LoVo (cell line): ENCODE data around the gene MEGF10.
A peak's percentile ranks its signal among the peaks of the same experiment; 100 is the strongest.

Experiments
- DNase-seq: peaks from one replicate; pipeline ENCODE4 v3.0.0-alpha.2; 2016; ENCODE audit warnings: low spot score

MEGF10 gene

DNA sequence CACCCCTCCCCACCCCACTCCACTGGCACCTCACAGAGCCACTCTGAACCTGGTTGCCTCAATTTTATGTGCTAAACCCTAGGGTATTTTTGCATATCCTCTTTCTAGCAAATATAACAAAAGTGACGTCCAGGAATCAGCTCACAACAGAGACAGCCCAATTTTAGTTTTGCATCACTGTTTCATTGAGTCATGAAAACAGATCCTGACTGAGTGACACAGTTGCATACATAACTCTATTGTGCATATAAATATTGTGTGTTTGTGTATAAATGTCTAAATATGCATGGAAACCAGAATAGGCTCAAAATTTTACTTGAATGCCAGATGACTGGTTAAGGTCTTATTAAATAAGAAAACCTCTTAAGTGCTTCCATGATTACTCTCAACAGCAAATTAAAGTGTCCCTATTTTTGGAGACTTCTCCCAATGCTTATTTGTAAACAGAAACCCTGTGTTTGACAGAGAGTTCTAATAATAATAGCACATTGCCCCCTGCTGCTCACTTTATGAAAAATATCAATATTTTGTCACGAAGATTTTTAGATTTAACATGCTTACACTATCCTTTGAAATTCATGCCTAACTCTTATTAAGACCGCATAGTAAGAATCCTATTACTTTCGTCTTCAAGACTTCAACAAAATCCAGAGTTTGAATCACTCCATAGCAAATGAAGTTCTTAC is 151.3 kb downstream of the MEGF10 start:
- no peak for DNase-seq

DNA sequence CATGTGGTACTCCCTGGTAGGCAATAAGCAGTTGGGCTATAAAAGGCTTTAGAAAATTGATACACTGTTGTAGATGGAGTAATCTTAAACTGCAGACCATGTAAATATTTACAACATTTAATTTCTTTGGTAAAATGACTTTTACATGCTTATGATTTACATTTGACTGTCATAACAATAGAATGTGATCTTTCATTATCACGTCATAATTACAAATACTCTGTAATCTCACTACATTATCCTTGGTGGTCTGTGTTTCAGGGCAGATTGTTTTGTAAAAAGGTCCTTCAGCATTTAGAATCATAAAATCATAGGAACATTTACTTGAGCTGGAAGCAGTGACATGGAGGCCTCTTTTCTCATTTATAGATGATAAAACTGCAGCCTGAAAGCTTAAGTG is 153.6 kb downstream of the MEGF10 start:
- DNase-seq = no peak

DNA sequence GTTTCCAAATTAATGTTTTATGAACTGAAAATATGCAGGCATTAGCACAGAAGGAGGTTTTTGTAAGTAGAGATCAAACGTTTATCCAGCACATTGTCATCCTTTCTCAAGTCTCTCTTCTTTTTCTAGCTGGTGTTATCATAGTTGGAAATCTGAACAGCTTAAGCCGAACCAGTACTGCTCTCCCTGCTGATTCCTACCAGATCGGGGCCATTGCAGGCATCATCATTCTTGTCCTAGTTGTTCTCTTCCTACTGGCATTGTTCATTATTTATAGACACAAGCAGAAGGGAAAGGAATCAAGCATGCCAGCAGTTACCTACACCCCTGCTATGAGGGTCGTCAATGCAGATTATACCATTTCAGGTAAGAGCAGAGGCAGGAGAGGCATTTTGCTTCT is 154.7 kb downstream of the MEGF10 start:
- no peak for DNase-seq

GRCh38 chr5:127446626-127447025 is 156.0 kb downstream of the MEGF10 start:
- no peak for DNase-seq

DNA sequence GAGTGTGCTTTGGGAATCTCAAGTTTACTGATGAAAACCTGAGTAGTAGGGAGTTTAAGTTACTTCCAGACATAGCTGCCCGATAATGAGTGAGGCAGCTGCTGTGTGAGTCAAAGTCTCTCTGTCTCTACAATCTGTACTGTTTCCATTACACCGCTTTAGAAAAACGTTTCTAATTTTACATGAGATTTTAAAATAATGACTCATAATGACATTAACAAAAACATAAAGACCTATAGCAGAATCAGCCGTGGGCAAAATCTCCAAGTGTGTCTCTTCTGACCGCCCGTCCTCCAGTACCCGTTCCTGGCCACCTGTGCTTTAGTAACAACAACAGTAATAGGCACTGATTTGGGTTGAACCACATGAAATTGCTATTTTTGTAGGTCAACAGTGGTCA is 157.2 kb downstream of the MEGF10 start:
- no peak for DNase-seq

DNA sequence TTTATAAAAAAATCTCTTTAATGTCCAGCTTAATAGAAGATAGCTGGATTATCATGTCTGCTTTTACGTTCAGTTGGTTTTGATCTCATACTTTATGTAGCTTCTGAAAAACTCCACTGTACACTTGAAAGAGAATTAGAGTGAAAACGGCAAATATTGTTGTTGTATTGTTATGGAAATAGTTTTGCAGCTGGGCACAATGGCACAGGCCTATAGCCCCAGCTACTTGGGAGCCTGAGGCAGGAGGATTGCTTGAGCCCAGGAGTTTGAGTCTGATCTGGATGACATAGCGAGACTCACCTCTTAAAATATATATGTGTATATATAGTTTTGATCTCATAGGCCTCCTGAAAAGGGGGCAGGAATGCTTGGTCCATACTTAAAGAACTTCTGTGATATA is 159.4 kb downstream of the MEGF10 start:
- no peak for DNase-seq

DNA sequence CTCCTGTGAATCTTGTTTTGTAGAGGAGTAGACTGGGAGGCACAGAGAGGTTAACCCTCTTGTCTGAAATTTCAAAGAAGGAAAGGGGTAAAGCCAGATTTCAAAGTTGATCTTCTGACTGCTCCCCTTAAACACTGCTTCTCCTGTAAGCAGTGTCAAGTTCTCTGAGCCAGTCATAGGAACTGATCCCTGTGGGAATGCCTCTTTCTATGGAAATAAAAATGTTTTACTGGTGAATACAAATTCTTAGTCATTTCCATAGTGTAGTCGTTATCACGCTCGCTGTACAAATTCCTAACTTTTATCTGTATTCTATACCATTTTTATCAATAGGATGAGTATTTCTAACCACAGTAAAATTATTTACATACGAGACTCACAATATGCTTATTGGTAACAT is 160.5 kb downstream of the MEGF10 start:
- no peak for DNase-seq

DNA sequence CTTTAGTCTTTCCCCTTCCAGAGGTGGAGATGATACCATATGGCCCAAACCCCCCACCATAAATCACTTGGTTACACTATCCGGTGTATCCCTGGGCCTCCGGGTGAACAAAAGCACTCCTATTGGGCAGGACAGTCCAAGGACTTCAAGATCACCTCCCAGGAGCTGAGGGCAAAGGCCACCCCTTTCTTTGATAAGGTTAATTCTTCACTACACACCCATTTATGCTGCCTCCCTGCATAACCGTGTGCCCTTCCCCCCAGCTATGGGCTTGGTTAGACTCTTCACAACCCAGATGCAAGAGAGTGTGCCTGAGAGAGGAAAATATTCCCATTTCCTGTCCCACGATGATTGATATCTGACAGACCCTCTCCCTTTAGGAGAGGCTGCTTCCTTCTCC is 162.0 kb downstream of the MEGF10 start:
- DNase-seq = no peak

GRCh38 chr5:127471211-127471610 is 180.6 kb downstream of the MEGF10 start:
- no peak for DNase-seq

GRCh38 chr5:127472700-127473099 is 182.1 kb downstream of the MEGF10 start:
- no peak for DNase-seq

GRCh38 chr5:127486471-127486870 is 195.9 kb downstream of the MEGF10 start:
- DNase-seq = no peak

GRCh38 chr5:127492854-127493738 is 202.5 kb downstream of the MEGF10 start:
- DNase-seq = peak; percentile 67

DNA sequence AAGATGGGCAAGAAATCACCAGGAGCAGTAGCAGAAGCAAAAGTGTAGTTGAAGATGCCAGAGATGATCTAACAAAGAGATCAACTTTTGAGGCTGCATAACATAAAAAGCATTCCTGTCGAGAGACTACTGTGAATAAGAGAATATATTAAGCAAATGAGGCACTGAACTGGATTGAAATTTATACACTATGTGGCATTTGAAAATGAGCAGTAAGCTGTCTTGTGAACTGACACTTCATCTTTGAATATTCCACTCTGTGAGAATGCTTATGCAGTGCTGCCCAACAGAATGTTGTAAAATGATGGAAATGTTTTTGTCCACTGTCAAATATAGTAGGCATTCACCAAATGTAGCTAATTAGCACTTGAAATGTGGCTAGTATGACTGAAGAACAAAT is 208.0 kb downstream of the MEGF10 start:
- DNase-seq = no peak

DNA sequence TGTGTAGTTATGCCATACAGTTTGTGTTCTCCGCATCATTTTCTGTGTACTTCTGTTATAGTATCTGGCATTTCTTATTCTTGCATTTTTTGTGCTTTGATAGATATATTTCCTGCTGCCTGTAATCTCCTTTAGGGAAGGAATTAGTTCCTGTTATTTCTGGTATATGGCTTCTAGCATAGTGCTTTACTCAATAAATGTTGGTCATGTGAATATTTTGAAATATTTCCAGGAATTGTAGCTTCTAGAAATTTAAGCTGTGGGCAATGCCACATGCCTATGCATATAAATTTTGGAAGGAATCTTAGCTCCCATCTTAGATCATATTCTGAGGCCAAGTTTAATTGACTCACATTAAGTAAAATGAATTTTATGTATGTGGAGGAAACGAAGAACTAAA is 215.3 kb downstream of the MEGF10 start:
- no peak for DNase-seq

DNA sequence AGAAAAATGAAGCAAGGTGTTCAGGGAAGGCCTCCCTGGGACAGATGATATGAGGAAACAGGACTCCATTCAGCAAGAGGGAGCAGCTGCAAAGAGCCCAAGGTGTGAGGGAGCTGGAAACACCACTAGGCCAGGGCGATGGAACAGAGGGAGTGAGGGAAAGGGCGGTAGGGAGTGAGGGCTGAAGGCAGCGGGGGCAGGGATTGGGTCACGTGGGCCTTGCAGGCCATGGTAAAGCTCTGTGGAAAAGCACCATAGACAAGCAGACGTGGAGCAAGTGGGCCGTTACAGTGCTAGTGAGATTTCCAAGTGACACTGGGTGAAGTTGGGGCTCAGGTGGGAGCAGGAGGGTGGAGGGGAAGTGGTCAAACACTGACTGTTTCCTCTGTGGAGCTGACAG is 216.0 kb downstream of the MEGF10 start:
- no peak for DNase-seq

DNA sequence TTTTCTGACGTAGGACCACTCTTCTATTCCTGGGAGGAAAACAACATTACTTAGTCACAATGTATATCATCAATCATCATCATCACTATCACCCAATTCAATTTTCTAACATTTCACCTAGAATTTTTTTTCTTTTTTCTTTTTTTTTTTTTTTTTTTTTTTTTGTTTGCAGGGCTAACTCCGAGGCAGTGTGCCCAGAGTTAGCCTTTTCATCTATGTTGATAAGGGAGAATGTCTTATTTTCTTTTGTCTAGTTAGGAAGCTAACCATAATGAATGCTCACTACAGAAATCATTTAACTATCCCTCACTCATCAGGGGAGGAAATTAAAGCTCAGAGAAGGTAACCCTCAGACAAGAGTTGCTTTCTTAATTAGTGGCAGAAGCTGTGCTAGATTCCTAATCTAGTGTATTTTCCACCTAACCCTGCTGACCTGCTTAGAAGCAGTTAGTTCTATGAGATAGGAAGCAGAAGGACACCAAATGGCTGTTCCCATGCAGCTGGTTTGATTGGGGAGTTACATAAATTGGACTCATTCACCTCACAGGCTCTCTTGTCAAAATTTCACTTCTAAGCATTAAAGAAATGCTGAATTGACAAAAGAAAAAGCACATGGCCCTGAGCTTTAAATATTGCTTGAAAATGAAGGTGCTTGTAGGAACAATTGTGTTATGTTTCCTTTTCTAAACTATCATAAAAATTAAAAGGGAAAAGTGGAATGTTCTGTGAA is 218.2 kb downstream of the MEGF10 start:
- no peak for DNase-seq
